ENCODE measurements around the gene MCM9. TPM values are rescaled to one million over a fixed set of nuclear protein-coding genes. Genes with fewer than 3 reads are reported as not detected.

Gene MCM9
- total and polyA plus RNA-seq, 2 donors (not counting 1 experiment from before 2014, with no cell fraction given) = 14.0 to 54.5 TPM

- H3K79me2 ChIP-seq (ENCODE audit: control insufficient read depth, insufficient read depth, low read length) = no peaks in the 10 kb centered on the region
- H3K4me3 Mint-ChIP-seq = no peak overlapping the region
- no peak overlapping the region for H3K27ac ChIP-seq (ENCODE audit: low read length in 2 of 2)
- H3K4me1 Mint-ChIP-seq = no peaks in the 10 kb centered on the region
- no peak overlapping the region for H3K9ac ChIP-seq (ENCODE audit: low read length)
- H3K9me3 Mint-ChIP-seq (ENCODE audit: insufficient read depth) = no peaks in the 10 kb centered on the region
- 100% methylated on average over 1 of the region's 1 CpG for WGBS (ENCODE audit: insufficient coverage)
- H2AFZ ChIP-seq (ENCODE audit: insufficient read depth, low read depth, low read length, poor library complexity, severe bottlenecking) = no peak overlapping the region
- H3K27me3 Mint-ChIP-seq = no peaks in the 10 kb centered on the region
- H3K4me2 ChIP-seq (replicated peaks; ENCODE audit: low read depth, low read length, poor library complexity, severe bottlenecking) = no peak overlapping the region
- TF ChIP-seq CTCF (IDR thresholded peaks at IDR 0.05) (no peak), EZH2 (IDR thresholded peaks at IDR 0.05; ENCODE audit: borderline replicate concordance, insufficient read depth, low read depth, low read length, poor library complexity, severe bottlenecking) (no peak)
- no peaks in the 10 kb centered on the region for H3K9me3 ChIP-seq (ENCODE audit: control extremely low read depth in 1 of 3, control insufficient read depth in 2 of 3, insufficient read depth in 1 of 3, low read length in 2 of 3)
- H3K27me3 ChIP-seq (replicated peaks in 1 of 4; ENCODE audit: control extremely low read depth in 1 of 4, control insufficient read depth in 3 of 4, insufficient read depth in 4 of 4, low read length in 3 of 4) = no peaks in the 10 kb centered on the region
- no peak for ATAC-seq (ENCODE audit: low read depth)
- DNase-seq = no peak
- H3K4me3 ChIP-seq (ENCODE audit: control extremely low read depth in 1 of 5, extremely low read depth in 1 of 5, insufficient read depth in 1 of 5, low read depth in 2 of 5, low read length in 4 of 5) = no peak overlapping the region
- no peaks in the 10 kb centered on the region for H4K20me1 ChIP-seq (ENCODE audit: control insufficient read depth, insufficient read depth, low read length, poor library complexity, severe bottlenecking)
- H3K4me1 ChIP-seq (ENCODE audit: control insufficient read depth in 2 of 2, insufficient read depth in 2 of 2, low read length in 2 of 2) = no peaks in the 10 kb centered on the region
- peaks cover 10 to 71% of the 10 kb centered on the region in 2 experiments for H3K36me3 ChIP-seq (replicated peaks in 1 of 2; ENCODE audit: control extremely low read depth in 1 of 2, control insufficient read depth in 1 of 2, extremely low read depth in 1 of 2, insufficient read depth in 2 of 2, low read length in 1 of 2)
- no peak overlapping the region for H3K27ac Mint-ChIP-seq
- ChIA-PET POLR2A (no interaction called here), CTCF (no interaction called here)
- intact Hi-C loops (cut with micrococcal nuclease) = no loop called here
Observed at GRCh38 chr6:118921084-118921483, 13.9 kb downstream of the MCM9 start.

GRCh38 chr6:118918329-118918725, 16.6 kb downstream of the MCM9 start:
- 80% methylated on average over 1 of the region's 2 CpGs for WGBS (ENCODE audit: insufficient coverage)
- Mint-ChIP-seq H3K27me3 (no peaks in the 10 kb centered on the region), H3K4me1 (no peaks in the 10 kb centered on the region), H3K4me3 (no peak overlapping the region), H3K27ac (no peak overlapping the region), H3K9me3 (ENCODE audit: insufficient read depth) (no peaks in the 10 kb centered on the region)
- TF ChIP-seq CTCF (IDR thresholded peaks at IDR 0.05) (no peak), EZH2 (IDR thresholded peaks at IDR 0.05; ENCODE audit: borderline replicate concordance, insufficient read depth, low read depth, low read length, poor library complexity, severe bottlenecking) (no peak)
- POLR2A ChIA-PET = no interaction called here
- Histone ChIP-seq H3K9ac (ENCODE audit: low read length) (no peak overlapping the region), H4K20me1 (ENCODE audit: control insufficient read depth, insufficient read depth, low read length, poor library complexity, severe bottlenecking) (no peaks in the 10 kb centered on the region), H3K79me2 (ENCODE audit: control insufficient read depth, insufficient read depth, low read length) (no peaks in the 10 kb centered on the region), H3K4me2 (replicated peaks; ENCODE audit: low read depth, low read length, poor library complexity, severe bottlenecking) (no peak overlapping the region), H3K9me3 (ENCODE audit: control extremely low read depth in 1 of 3, control insufficient read depth in 2 of 3, insufficient read depth in 1 of 3, low read length in 2 of 3) (no peaks in the 10 kb centered on the region), H3K27ac (ENCODE audit: low read length in 2 of 2) (no peak overlapping the region), H2AFZ (ENCODE audit: insufficient read depth, low read depth, low read length, poor library complexity, severe bottlenecking) (no peak overlapping the region), H3K27me3 (replicated peaks in 1 of 4; ENCODE audit: control extremely low read depth in 1 of 4, control insufficient read depth in 3 of 4, insufficient read depth in 4 of 4, low read length in 3 of 4) (no peaks in the 10 kb centered on the region), H3K4me3 (ENCODE audit: control extremely low read depth in 1 of 5, extremely low read depth in 1 of 5, insufficient read depth in 1 of 5, low read depth in 2 of 5, low read length in 4 of 5) (no peak overlapping the region), H3K36me3 (replicated peaks in 1 of 2; ENCODE audit: control extremely low read depth in 1 of 2, control insufficient read depth in 1 of 2, extremely low read depth in 1 of 2, insufficient read depth in 2 of 2, low read length in 1 of 2) (peaks cover 8 to 77% of the 10 kb centered on the region in 2 experiments), H3K4me1 (ENCODE audit: control insufficient read depth in 2 of 2, insufficient read depth in 2 of 2, low read length in 2 of 2) (no peaks in the 10 kb centered on the region)
- ATAC-seq (ENCODE audit: low read depth) (no peak), DNase-seq (no peak)
- CTCF ChIA-PET = no interaction called here
- intact Hi-C loops (cut with micrococcal nuclease) = no loop called here
